H1 (cell line): ENCODE measurements around the gene RALGDS. TPM values are rescaled to one million over a fixed set of nuclear protein-coding genes. Genes with fewer than 3 reads are reported as not detected.

Experiments
- CTCF ChIA-PET: fragments of 300-600 bp; sonication (Branson Sonifier 250); formaldehyde crosslinking; loops from one replicate; lab custom pipeline; 2021; ENCODE audit not compliant: partially characterized antibody; lab: Charles Lee
- POLR2A ChIA-PET: fragments of 300-600 bp; sonication (Branson Sonifier 250); formaldehyde crosslinking; loops from one replicate; lab custom pipeline; 2021; ENCODE audit warnings: inconsistent platforms; ENCODE audit not compliant: partially characterized antibody; lab: Charles Lee
- DNase-seq, 2 experiments: peaks; one replicate each; pipeline versions ENCODE4 v3.0.0 to v3.0.0-alpha.2; 2010 to 2022; ENCODE audit warnings: low spot score in 2 of 2, low read depth in 1 of 2, mixed read lengths in 1 of 2
- FAIRE-seq: peaks from 2 replicates; lab custom pipeline; 2011; peaks lifted over from hg19 to GRCh38; lab: Jason Lieb, UNC
- H2AFZ ChIP-seq: 2 replicates; pipeline ENCODE4 v1.8.1; 2012; ENCODE audit warnings: low read length, inconsistent platforms
- H2AK5ac ChIP-seq: 2 replicates; pipeline ENCODE4 v1.6.1; 2013; ENCODE audit warnings: low read depth, low read length
- H2BK120ac ChIP-seq: replicated peaks from 2 replicates; pipeline ENCODE3; 2013; ENCODE audit warnings: low read depth, low read length, inconsistent platforms
- H2BK12ac ChIP-seq: 2 replicates; pipeline ENCODE4 v1.6.1; 2013; ENCODE audit warnings: low read depth, low read length
- H2BK15ac ChIP-seq: 2 replicates; pipeline ENCODE4 v1.6.1; 2013; ENCODE audit warnings: low read length
- H2BK20ac ChIP-seq: 2 replicates; pipeline ENCODE4 v1.6.1; 2013; ENCODE audit warnings: low read length
- H2BK5ac ChIP-seq: 2 replicates; pipeline ENCODE4 v1.6.1; 2013; ENCODE audit warnings: low read depth, low read length
- H3K14ac ChIP-seq: 2 replicates; pipeline ENCODE4 v1.6.1; 2013; ENCODE audit warnings: inconsistent platforms; ENCODE audit not compliant: insufficient read length
- H3K18ac ChIP-seq: 2 replicates; pipeline ENCODE4 v1.6.1; 2013; ENCODE audit warnings: low read length; ENCODE audit errors: extremely low read depth
- H3K23ac ChIP-seq: 2 replicates; pipeline ENCODE4 v1.6.1; 2013; ENCODE audit warnings: inconsistent platforms; ENCODE audit not compliant: insufficient read length
- H3K23me2 ChIP-seq: 2 replicates; pipeline ENCODE4 v1.6.1; 2013; ENCODE audit warnings: low read depth, low read length
- H3K27ac ChIP-seq: 2 replicates; pipeline ENCODE4 v1.6.1; 2011; ENCODE audit warnings: low read depth, low read length, inconsistent platforms
- H3K27me3 ChIP-seq, 4 experiments: replicated peaks in 1 of 4; 1 replicate in 1 of 4; 2 replicates in 3 of 4; pipeline versions ENCODE4 v1.6.1 to v1.8.1; 2011 to 2013; ENCODE audit warnings: low read length in 3 of 4, mild to moderate bottlenecking in 3 of 4, inconsistent platforms in 2 of 4, mixed read lengths in 2 of 4, moderate library complexity in 1 of 4; ENCODE audit not compliant: control insufficient read depth in 3 of 4, insufficient read depth in 3 of 4; ENCODE audit errors: extremely low read depth in 1 of 4
- H3K36me3 ChIP-seq, 4 experiments: 2 replicates each; pipeline versions ENCODE4 v1.6.1 to v1.8.1; 2011 to 2013; ENCODE audit warnings: mild to moderate bottlenecking in 4 of 4, low read length in 3 of 4, moderate library complexity in 2 of 4, control low read depth in 1 of 4, inconsistent platforms in 1 of 4; ENCODE audit not compliant: insufficient read depth in 4 of 4, control insufficient read depth in 2 of 4
- H3K4ac ChIP-seq: replicated peaks from 2 replicates; pipeline ENCODE3; 2013; ENCODE audit warnings: low read length, low read depth, mixed read lengths, inconsistent platforms; ENCODE audit not compliant: insufficient read length
- H3K4me1 ChIP-seq, 4 experiments: replicated peaks in 1 of 4; 1 replicate in 1 of 4; 2 replicates in 3 of 4; pipeline versions ENCODE4 v1.6.1 to v1.8.1; 2011 to 2013; ENCODE audit warnings: low read length in 3 of 4, inconsistent platforms in 2 of 4, mixed read lengths in 1 of 4; ENCODE audit not compliant: insufficient read depth in 4 of 4, control insufficient read depth in 3 of 4
- H3K4me2 ChIP-seq, 2 experiments: 2 replicates each; pipeline versions ENCODE4 v1.6.1 to v1.8.1; 2011 to 2013; ENCODE audit warnings: low read depth in 2 of 2, low read length in 2 of 2, control low read depth in 1 of 2, inconsistent platforms in 1 of 2, mild to moderate bottlenecking in 1 of 2; ENCODE audit not compliant: insufficient read depth in 1 of 2
- H3K4me3 ChIP-seq, 4 experiments: fragments of 200-600, 300-600 bp in 1 of 4; sonication (generic), shearing (Covaris generic), sonication (Bioruptor Twin) in 1 of 4; 2 replicates each; pipeline versions ENCODE4 v1.5.1 to v1.8.1; 2011 to 2016; ENCODE audit warnings: low read length in 4 of 4, low read depth in 3 of 4, control low read depth in 2 of 4, inconsistent platforms in 2 of 4, mild to moderate bottlenecking in 2 of 4, mixed read lengths in 1 of 4, moderate library complexity in 1 of 4; ENCODE audit not compliant: insufficient read depth in 2 of 4; ENCODE audit errors: extremely low read depth in 1 of 4
- H3K56ac ChIP-seq: replicated peaks from 2 replicates; pipeline ENCODE3; 2013; ENCODE audit warnings: low read depth, mild to moderate bottlenecking, mixed read lengths, low read length, inconsistent platforms; ENCODE audit not compliant: insufficient read length
- H3K79me1 ChIP-seq: 2 replicates; pipeline ENCODE4 v1.6.1; 2013; ENCODE audit warnings: low read depth, low read length, control low read depth
- H3K79me2 ChIP-seq, 2 experiments: 2 replicates each; pipeline versions ENCODE4 v1.6.1 to v1.8.1; 2012 to 2013; ENCODE audit warnings: low read length in 2 of 2, mild to moderate bottlenecking in 2 of 2, inconsistent platforms in 1 of 2; ENCODE audit not compliant: insufficient read depth in 2 of 2, control insufficient read depth in 1 of 2
- H3K9ac ChIP-seq, 4 experiments: replicated peaks in 1 of 4; 1 replicate in 1 of 4; 2 replicates in 3 of 4; pipeline versions ENCODE4 v1.6.1 to v1.8.1; 2011 to 2013; ENCODE audit warnings: low read depth in 3 of 4, low read length in 3 of 4, control low read depth in 2 of 4, mild to moderate bottlenecking in 2 of 4, moderate library complexity in 2 of 4, inconsistent platforms in 1 of 4; ENCODE audit errors: extremely low read depth in 1 of 4
- H3K9me3 ChIP-seq, 2 experiments: 2 replicates each; pipeline versions ENCODE4 v1.6.1 to v1.8.1; 2012 to 2013; ENCODE audit warnings: mild to moderate bottlenecking in 2 of 2, moderate library complexity in 2 of 2, control low read depth in 1 of 2, inconsistent platforms in 1 of 2, low read depth in 1 of 2, low read length in 1 of 2, mixed read lengths in 1 of 2; ENCODE audit not compliant: insufficient read depth in 2 of 2
- H4K20me1 ChIP-seq, 2 experiments: replicated peaks in 1 of 2; 2 replicates each; pipeline versions ENCODE3 to v1.8.1; 2011 to 2013; ENCODE audit warnings: inconsistent platforms in 2 of 2, low read length in 2 of 2, mild to moderate bottlenecking in 1 of 2; ENCODE audit not compliant: insufficient read depth in 2 of 2, control insufficient read depth in 1 of 2
- H4K5ac ChIP-seq: 2 replicates; pipeline ENCODE4 v1.6.1; 2013; ENCODE audit warnings: low read length, low read depth, mixed read lengths, inconsistent platforms; ENCODE audit not compliant: insufficient read length
- H4K8ac ChIP-seq: 2 replicates; pipeline ENCODE4 v1.8.0; 2013; ENCODE audit warnings: mild to moderate bottlenecking, moderate library complexity, low read length, inconsistent platforms; ENCODE audit not compliant: insufficient read depth; ENCODE audit errors: extremely low read depth
- H4K91ac ChIP-seq: replicated peaks from 2 replicates; pipeline ENCODE3; 2013; ENCODE audit warnings: low read length, mixed read lengths, inconsistent platforms; ENCODE audit not compliant: insufficient read length
- BCL11A ChIP-seq, 2 experiments: IDR thresholded peaks; one replicate each; pipeline ENCODE4 v1.6.1; 2011; ENCODE audit warnings: low read depth in 2 of 2, low read length in 2 of 2, mild to moderate bottlenecking in 2 of 2
- CBX8 ChIP-seq: fragments of 300-800, 300-1000 bp; sonication (generic); IDR thresholded peaks from 2 replicates; pipeline ENCODE4 v1.7.1; 2016; ENCODE audit warnings: low read depth, low read length, borderline replicate concordance
- CHD2 ChIP-seq: IDR thresholded peaks from 2 replicates; pipeline ENCODE4 v1.6.1; 2012; ENCODE audit warnings: low read length, improper control_type of control experiment
- GABPA ChIP-seq: IDR thresholded peaks from 2 replicates; pipeline ENCODE4 v1.6.1; 2011; ENCODE audit warnings: mild to moderate bottlenecking, low read length, moderate library complexity, borderline replicate concordance; ENCODE audit not compliant: insufficient read depth
- JUN ChIP-seq: IDR thresholded peaks from 2 replicates; pipeline ENCODE4 v1.6.1; 2011; ENCODE audit warnings: low read depth, mild to moderate bottlenecking, improper control_type of control experiment, low read length
- JUND ChIP-seq: IDR thresholded peaks from 2 replicates; pipeline ENCODE4 v1.6.1; 2011; ENCODE audit warnings: mild to moderate bottlenecking, improper control_type of control experiment, low read length
- NRF1 ChIP-seq: IDR thresholded peaks from 2 replicates; pipeline ENCODE4 v1.6.1; 2011; ENCODE audit warnings: mild to moderate bottlenecking, low read depth, low read length, improper control_type of control experiment
- POU5F1 ChIP-seq: IDR thresholded peaks from 2 replicates; pipeline ENCODE4 v1.6.1; 2011; ENCODE audit warnings: low read depth, mild to moderate bottlenecking, low read length, moderate library complexity
- TAF7 ChIP-seq: optimal IDR thresholded peaks from 2 replicates; pipeline ENCODE3; 2011; ENCODE audit warnings: low read depth, mild to moderate bottlenecking, inconsistent platforms, low read length, moderate library complexity, borderline replicate concordance
- ZNF274 ChIP-seq: IDR thresholded peaks from 2 replicates; pipeline ENCODE4 v1.7.0; 2012; ENCODE audit warnings: low read length, borderline replicate concordance; ENCODE audit errors: extremely low read depth
- WGBS, 2 experiments: shearing (Covaris generic) in 1 of 2; methylation state at CpG; one replicate each; pipeline versions ENCODE4 v1.1.6 to v1.1.7; 2013 to 2015; ENCODE audit warnings: low lambda C conversion rate in 2 of 2, mixed read lengths in 2 of 2, inconsistent platforms in 1 of 2, low coverage in 1 of 2, missing lambda C conversion rate in 1 of 2; ENCODE audit not compliant: insufficient replicate concordance in 2 of 2, insufficient coverage in 1 of 2, insufficient read length in 1 of 2; ENCODE audit errors: extremely low coverage in 1 of 2, missing lambda C conversion rate in 1 of 2; 5-methylcytosine and 5-hydroxymethylcytosine counted together
- polyA plus RNA-seq, 7 experiments: library from polyadenylated mRNA; depleted of rRNA in 3 of 7; stranded (reverse) in 5 of 7; unstranded in 2 of 7; fragments of >200 nt in 5 of 7; fragments of 200-250 nt in 2 of 7; gene quantifications; 1 replicate in 5 of 7; 2 replicates in 1 of 7; 4 replicates in 1 of 7; pipeline versions ENCODE4 v1.2.1 to v1.2.3, GENCODE V29; 2011 to 2013; ENCODE audit warnings: missing spikeins in 2 of 7, mixed read lengths in 2 of 7
- total RNA-seq: library from RNA; stranded (reverse); fragmentation: NEBNext Ultra II Directional; extraction: Animal tissue kit (Norgen Biotek cat#: 25700); gene quantifications from 2 replicates; pipeline ENCODE4 v1.2.1, GENCODE V29; 2021
- TF ChIP-seq, protein P1 (sequence below): IDR thresholded peaks from 2 replicates; pipeline ENCODE4 v1.6.1; 2012; ENCODE audit warnings: inconsistent platforms

RALGDS gene
- total and polyA plus RNA-seq, 2 of the 8 experiments (the other 6 are each of a cell fraction or from before 2014, with no cell fraction given), result 14.5 to 25.5 TPM

DNA sequence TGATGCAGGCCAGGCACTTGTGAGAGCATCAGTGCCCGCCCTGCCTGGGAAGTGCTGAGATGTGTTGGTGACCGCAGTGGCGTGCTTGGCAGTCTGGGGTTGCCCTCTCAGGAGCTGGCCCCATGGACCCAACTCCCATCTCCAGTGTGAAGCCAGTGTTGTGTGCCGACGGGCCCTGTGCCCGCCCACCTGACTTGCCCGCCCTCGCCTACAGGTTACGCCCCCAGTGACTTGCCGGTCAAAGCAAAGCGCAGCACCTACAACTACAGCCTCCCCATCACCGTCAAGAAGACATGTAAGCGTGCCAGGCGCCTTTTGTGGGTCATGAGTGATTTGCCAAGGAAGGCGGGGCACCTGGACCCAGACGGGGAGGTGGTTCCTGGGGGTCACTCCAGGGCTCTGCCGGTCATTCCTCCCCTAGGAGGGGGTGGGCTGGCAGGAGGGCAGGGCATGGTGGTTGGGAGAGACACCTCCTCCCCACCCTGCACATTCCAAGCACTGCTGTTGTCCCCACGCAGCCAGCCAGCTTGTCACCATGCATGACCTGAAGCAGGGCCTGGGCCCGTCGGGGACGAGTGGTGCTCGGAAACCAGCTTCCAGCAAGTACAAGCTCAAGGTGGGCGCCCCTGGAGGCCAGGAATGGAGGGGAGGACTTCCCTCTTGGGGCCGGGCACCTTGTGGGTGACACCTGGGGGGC, 66.7 kb downstream of the RALGDS start:
- H3K9me3 ChIP-seq, result no peaks in the 10 kb centered on the region
- no peak overlapping the region for H3K4me2 ChIP-seq
- peaks cover 4% of the 10 kb centered on the region; the same call in 1 of the 2 replicates for H3K79me1 ChIP-seq
- H3K4me3 ChIP-seq, result no peak overlapping the region
- no peak overlapping the region for H3K14ac ChIP-seq
- H3K4ac ChIP-seq, result no peak overlapping the region
- H3K36me3 ChIP-seq, result peaks cover 15 to 57% (median 41%) of the 10 kb centered on the region in 4 experiments; a peak in 7 of 8 replicates
- H3K4me1 ChIP-seq, result peaks cover 0 to 7% (median 1%) of the 10 kb centered on the region in 4 experiments; a peak in 3 of 7 replicates
- no peaks in the 10 kb centered on the region for H3K23me2 ChIP-seq
- no peak overlapping the region for H3K23ac ChIP-seq
- H4K91ac ChIP-seq, result no peak overlapping the region
- POLR2A ChIA-PET, result no interaction called here
- no peak overlapping the region for H4K5ac ChIP-seq
- H4K8ac ChIP-seq, result no peak overlapping the region
- no peaks in the 10 kb centered on the region for H3K27me3 ChIP-seq
- no peak overlapping the region for H2BK15ac ChIP-seq
- H4K20me1 ChIP-seq, result peaks cover 0 to 14% of the 10 kb centered on the region in 2 experiments
- H3K27ac ChIP-seq, result no peak overlapping the region
- CTCF ChIA-PET, result interaction anchor here (0.9 to 1.7 kb wide), 5 partner anchors 10 to 93 kb away, joined by 3 to 8 read pairs (median 3); no protein-coding TSS in a partner anchor
- H2AK5ac ChIP-seq, result no peak overlapping the region
- DNase-seq, result no peak
- no peak overlapping the region for H3K56ac ChIP-seq
- 92% methylated on average over 19 of the region's 24 CpGs; no CpG with 5 or more reads in 1 of the 2 experiments for WGBS, 2 experiments
- no peaks in the 10 kb centered on the region for H3K79me2 ChIP-seq
- no peak overlapping the region for H2BK12ac ChIP-seq
- no peak overlapping the region for H3K9ac ChIP-seq
- no peak overlapping the region for H2BK5ac ChIP-seq
- FAIRE-seq, result no peak
- no peak overlapping the region for H2BK20ac ChIP-seq
- no peak overlapping the region for H2BK120ac ChIP-seq
- H2AFZ ChIP-seq, result no peak overlapping the region
- H3K18ac ChIP-seq, result no peak overlapping the region
- TF ChIP-seq CHD2 (no peak), NRF1 (no peak), GABPA (no peak), BCL11A (IDR thresholded peaks at IDR 0.05; ENCODE audit: low read depth in 2 of 2, low read length in 2 of 2) (no peak), POU5F1 (no peak), TAF7 (no peak), ZNF274 (no peak), JUN (no peak), CBX8 (no peak), JUND (no peak)
- TF ChIP-seq, protein P1, sequence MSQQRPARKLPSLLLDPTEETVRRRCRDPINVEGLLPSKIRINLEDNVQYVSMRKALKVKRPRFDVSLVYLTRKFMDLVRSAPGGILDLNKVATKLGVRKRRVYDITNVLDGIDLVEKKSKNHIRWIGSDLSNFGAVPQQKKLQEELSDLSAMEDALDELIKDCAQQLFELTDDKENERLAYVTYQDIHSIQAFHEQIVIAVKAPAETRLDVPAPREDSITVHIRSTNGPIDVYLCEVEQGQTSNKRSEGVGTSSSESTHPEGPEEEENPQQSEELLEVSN, result no peak
